RPMI8226 (cell line): ENCODE results near the gene TBX20.
"Not testable (repeated sequence)": the region's sequence is repeated elsewhere in the genome, so short reads cannot be mapped to it uniquely, and the experiment has no call there.

Experiments used
- DNase-seq: peaks from one replicate; pipeline ENCODE4 v3.0.0-alpha.2; 2015

The TBX20 gene

DNA sequence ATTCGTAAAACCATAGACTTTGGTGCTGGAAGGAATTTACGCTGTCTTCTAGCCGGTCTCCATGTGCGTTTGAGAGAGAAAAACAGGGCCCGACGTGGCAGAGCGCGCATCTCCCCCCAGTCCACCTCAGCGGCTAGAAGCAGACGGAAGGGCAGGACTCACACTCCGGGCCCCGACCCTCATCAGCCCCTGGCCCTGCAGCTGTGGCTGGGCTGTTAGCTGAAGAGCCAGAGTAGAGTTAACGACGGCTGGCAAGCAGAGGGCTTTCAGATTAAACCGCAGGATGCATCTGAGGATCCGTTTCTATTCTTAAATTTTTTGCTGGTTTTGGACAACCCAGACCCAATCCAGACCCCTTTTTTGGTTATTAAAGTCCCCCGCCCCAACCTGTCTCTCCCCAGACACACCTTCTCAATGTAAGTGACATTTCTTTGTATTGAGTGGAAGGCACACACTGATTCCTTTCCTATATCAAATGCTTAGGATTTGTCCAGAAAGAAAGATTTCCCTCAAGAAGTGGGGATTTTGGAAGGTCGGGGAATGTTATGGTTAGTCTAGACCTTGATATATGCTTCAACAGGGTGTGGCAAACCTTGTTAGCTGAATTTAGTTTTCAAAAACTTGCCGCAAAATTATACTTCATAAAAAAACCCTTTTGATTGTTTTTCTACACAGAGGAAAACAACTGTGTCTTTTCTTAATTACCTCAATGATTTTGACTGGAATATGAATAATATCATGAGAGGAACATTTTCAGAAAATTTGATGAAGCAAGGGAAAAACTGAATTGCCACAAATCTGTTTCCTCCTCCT lies 1.7 kb upstream of the TBX20 start:
- DNase-seq = no peak

DNA sequence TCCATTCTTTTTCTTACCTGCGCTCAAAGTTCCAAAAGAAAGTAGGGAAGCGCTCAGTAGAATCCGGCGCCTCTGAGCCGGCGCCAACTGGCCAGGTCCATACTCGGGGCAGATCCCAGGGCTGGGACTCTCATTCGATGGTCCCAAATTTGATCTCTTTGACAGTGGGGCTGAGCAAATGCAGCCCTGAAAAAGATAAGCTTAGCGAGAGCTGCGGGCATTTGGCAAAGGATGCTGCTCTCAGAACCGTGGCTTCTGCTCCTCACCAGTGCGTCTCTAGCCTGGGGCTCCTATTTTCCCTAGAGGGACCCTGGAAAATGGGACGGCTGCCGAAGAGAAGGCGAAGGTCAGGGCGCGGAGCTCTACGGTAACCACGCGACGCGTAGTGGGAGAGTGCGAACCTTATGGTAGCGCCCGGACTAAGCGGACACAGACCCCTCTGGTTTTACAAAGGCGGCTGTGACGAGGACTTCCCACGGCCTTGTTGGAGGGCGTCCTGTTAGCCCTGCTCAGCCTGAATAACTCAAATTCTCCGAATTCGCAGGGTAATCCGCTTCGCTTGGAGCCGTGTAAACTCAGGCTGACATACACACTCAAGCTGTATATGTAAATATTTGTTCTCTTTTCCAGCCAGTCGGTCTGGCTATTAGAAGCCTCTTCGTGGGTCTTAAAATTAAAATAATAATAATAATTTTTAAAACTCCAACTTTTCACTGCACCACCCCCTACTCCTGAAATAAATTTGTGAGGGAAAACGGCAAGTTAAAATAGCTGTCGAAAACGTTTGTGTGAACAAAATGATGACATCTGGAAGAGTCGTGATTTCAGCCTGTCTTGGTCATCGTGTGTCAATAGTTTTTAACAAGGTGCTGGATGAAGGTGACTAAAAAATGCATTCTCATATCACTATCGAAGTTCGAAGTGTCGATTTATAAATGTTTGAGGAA lies 869 bp upstream of the TBX20 start:
- no peak for DNase-seq

DNA sequence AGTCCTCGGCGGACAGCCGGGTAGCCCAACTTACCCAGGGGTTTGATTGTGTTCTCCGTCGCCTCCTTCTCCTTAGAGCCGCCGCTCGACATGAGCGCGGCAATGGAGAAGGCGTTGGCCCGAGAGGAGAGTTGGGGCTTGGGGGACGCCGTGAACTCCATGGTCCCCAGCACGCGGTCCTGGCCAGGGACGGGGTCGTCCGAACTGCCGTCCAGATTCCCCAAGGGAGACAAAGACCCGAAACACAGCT lies 515 bp downstream of the TBX20 start:
- DNase-seq = no peak

DNA sequence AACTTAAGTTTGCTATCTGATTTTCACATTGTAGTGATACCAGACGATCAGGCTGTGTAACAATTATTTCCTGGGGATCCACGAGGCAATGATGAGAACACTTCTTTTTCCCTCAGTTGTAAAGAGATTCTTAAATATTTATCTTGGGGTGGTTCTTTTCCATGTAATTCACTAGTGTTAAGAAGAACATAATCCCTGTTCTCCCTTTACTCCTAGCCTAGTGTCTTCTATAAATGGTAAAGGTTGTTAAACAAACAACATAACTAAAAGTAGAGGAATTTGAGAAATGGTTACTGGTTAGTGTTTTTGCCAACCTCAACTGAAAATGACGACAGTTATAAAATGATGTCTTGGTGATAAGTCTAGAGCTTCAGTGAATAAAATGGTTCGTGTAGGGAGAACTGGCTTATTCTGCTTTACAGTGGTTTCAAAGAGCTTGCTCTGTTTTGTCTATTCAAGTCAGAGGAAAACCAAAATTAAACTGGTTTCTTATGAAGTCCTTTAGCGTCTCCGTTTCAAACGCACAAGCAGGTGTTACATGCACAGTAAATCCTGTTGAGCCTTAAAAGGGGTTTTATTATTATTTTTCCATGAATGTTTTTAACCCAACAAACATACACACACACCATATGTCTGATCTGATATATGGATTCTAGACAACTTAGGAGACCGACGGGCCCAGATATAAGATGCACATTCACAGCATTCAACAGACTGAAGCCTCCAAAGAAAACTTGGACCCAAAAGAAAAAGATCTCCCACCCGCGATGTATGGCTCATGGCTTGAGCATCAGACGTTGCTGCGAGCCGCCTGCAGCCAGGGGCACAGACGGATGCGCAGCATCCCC lies 1.1 kb downstream of the TBX20 start:
- DNase-seq = no peak

DNA sequence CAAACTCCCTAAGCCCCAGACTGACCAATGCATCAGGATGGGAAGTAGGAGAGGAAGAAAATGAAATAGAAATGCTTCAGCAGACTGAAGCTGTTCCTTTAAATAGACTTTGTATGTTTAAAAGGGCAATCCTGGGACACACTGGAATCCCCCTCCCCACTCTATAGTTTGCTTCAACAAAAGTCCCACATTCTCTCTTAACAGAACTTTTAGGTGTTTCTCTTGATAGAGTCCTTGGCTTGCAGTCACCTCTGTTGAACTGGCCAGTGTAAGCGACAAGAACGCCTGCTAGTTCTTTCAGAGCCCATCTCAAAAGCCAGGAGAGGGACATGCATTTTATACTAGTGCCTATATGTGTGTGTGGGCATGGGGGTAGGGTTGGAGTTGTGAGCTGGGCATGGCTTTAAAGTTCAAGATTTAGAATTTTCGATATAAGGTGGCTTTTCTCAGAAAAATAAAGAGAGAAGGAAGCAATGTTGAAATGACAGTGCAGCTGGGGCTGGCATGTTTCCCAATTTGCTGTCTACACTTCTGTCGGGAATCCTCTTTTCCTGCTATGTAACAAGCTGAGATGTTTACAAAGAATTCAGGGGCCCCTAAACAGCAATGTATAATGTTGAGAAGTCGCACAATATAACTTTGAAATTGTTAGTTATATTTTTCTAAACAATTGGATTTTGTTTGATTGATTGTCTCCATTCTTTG lies 2.1 kb downstream of the TBX20 start:
- no peak for DNase-seq

DNA sequence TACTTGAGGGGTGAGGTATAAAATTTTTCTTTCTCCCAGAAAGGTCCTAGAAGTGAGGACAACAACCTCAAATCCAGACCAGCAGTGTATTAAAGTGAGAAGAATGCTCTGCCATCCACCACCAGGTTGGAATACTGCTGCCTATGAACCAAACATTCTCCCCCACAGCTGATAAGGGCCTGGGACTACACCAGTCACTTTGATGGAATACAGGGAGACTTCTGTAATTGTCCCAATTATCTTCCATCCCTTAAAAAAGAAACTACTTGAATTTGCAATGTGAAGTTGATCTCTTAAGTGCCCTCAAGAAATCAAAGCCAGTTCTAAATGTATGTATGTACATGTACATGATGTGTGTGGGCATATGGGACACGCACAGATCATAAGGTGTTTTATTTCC lies 3.0 kb downstream of the TBX20 start:
- DNase-seq = no peak

DNA sequence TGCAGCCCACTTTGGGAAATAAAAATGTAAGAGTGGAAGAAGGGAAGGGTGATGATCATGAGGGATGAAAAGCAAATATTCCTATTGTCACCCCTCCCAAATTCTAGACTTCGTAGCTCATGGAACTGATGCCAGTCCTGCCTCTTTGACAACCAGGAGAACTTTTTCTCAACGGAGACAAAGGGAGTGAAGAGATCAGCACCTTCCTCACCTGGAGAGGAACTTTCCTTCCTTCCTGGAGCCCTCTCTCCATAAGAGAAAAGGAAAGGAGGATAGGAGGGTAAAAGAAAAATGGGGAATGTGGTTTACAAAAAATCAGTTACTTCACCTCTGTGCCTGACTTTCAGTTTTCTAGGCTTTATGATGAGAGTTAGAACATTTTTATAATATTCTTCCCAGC lies 3.4 kb downstream of the TBX20 start:
- DNase-seq = no peak

DNA sequence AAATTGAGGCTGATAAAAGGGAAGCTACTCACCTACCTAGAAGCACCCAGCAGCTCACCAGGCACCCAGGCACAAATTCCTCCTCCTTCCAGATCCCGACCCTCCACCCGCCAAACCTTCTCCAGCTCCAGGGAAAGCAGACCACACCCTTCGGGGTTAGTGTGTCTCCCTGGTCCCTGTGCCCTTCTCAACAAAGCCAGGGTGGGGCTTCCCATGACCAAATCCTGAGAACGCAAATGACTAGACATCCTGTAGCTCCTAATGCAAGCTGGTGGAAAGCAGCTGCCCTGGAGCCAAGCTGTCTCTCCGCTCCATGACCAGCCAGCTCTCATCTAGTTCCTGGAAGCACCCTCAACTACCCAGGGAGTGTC lies 4.4 kb downstream of the TBX20 start:
- DNase-seq = no peak

DNA sequence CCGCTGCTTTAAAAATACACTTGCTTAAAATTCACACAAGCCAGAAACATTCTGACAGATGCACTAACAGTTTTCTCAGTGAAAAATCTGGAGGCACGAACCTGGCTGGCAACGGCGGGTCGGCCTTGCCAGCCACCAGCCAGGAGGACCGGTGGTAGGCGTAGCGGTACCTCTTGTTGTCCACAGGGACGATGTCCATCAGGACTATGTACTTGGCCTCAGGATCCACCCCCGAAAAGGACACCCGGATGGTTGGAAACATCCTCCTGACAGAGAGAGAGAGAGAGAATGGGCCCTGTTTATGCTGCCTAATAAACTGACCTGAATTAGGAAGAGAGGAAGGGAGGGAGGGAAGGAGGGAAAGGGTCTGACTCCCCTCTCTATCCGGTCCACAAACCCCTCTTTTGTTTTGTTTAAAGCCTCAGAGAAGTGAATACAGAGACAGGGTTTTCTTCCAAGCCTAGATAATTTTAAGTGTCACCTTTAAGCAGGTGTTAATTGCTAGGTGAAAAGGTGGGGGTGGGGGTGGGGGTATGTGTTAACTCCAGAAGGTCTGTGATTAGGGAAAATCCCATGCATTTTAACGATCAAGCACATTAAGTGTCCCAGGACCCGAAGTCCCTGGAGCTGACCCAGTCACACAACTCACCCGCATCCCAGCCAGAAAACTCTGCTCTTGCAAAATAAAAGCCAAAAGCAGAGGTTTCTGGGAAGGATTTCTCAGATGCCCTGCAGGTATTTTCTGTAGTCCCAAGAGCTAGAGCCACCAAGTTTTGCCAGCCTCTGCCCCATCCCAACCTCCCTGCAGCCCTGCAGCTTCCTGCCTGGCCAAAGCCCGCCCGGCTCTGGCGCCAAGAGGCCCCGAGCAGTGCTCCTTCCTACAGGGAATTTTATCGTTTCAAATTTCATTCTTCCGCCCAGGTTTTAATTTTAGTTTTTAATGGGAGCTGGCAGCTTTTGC lies 5.0 kb downstream of the TBX20 start:
- no peak for DNase-seq

DNA sequence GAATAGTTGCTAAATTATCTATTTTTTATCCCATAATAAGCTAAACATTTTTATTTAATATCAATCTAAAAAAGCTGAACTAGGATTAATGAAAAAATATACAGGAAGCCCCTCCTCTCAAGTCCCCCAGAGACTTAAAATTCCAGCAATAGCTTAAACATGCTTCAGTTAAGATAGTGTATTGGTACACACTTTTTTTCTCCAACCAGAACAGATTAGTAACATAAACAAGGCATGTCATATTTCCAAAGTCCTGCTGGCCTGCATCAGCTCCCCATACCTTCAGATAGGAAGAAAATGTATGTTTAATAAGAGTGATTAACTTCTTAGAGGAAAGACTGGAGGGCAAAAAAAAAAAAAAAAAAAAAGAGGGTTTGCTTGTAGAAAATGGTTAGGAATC lies 7.1 kb downstream of the TBX20 start:
- DNase-seq = no peak

DNA sequence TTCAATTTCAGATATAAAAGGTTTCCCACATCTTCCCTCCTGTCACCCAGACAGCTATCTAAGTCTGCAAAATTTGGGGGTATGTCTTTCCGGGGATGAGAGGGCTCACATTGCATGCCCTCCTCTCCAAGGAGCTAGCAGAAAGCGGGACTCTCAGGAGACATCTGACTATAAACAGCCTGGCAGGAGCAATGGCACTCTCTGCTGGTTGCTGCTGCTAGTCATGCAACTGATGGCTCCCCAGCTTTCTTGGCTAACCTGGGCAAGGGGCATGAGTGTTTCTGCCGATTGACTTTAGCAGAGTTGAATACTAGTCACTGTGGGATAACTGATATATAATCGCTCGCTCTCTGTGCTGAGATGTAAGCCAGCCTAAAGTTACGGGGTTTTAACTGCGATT lies 12.0 kb downstream of the TBX20 start:
- no peak for DNase-seq

DNA sequence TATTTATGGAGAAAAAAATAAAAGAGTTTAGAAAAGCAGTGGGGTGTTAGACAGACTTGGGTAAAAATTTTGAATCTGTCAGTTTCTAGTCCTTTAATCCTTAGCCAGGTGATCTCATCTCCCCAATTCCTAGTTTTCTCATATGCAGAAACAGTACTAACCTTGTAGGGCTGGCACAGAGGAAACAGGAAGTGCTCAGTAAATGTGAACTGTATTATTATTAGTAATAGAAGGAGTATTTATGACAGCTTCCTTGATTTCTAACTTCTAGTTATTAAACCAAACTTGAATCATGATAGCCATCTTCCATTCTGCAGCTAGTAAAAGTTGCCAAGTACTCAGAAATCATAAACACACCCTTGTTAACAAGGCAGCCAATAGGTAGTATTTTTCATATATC lies 12.5 kb downstream of the TBX20 start:
- DNase-seq = no peak

DNA sequence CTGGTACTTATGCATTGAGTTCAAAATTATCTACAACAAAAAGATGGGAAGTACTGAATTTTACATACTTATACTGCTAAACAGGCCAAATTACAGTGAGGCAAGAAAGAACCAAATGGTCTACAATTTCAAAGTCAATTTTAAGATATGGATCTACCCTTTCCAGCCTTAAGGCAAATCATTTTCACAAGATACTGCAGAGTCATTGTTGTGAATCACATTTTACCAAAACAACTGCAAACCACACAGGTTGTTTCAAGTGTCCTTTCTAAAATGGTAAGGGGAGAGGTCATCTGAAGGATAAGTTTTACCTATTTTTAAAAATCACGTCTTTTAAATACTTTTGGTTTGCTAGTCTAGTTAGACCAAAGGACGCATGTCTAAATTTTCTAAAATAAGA lies 12.9 kb downstream of the TBX20 start:
- not testable (repeated sequence) for DNase-seq

DNA sequence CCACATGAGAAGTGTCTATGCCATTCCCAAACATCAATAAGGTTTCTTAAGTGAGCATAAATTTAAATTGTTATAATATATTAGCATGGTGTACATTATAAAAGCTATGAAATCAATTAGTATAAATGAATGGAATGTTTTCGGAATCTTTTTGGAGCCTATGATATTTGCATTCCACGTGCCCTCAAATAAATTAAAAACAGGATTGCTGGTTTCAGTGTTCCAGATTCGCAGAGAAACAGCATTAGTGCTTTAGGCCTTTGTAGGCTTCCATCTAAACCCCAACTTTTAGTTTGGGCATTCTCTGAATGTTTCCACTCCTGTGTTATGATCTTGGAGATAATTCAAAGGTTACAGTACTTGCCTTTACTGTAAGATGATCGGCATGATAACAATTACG lies 15.4 kb downstream of the TBX20 start:
- not testable (repeated sequence) for DNase-seq

DNA sequence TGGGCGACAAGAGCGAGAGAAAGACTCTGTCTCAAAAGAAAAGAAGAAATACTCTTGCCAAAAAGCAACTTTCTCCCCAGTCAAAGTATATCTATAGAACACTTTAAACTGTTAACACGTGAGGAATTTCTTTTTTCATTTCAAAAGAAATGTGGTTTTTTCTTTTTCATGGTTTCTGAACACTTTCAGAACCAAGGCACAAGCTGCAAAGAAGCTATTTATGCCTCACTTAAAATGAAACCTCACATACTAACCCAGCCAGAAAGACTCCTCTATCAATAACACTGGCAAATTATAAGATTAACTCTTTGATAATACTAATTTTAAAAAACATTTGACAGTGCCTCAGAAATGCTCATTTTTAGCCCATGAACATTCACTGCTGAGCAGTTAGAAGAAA lies 20.9 kb downstream of the TBX20 start:
- no peak for DNase-seq

DNA sequence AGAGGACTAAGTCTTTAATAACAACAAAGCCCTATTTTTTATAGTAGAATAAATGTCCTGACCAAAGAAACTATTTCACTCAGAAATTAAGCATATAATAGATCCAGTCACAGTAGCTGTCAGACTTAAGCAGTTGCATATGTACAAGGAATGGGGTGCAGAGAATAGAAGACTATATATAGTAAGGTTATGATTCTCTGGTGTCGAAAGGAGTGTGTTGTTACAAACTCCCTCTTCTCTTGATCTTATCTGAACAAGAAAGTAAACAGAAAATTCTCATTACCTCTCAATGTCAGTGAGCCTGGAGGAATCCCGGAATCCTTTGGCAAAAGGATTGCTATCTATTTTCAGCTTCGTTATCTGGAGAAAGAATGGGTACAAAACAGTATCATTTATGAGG lies 22.7 kb downstream of the TBX20 start:
- not testable (repeated sequence) for DNase-seq

DNA sequence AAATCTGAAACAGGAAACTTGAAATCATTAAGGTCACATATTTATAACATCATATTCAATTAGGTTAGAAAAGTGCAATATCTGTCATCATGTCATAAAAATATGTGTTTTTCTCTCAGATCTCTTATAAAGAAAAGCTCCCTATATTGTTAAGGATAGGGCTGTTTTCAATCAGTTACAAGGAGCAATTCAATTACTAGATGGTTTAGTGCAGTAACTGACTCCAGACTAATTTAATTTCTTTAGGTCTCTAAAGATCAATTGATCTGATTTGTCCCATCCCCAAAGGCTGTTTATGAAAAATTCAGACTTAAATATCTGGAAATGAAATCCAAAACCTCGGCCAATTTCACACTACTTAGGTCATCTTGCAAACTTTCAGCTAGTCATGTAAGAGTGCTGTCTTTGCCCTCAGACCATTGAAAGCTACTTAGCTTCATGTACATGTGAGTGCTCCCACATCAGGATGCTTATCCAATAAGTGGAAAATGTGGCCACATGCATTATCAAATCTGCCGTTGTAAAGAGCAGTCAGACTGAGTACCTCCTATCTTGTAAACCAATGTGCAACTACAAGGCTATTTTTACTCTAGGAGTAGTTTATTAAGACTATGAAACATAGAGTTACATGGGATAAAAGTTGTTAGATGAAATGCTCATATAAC lies 24.7 kb downstream of the TBX20 start:
- not testable (repeated sequence) for DNase-seq

DNA sequence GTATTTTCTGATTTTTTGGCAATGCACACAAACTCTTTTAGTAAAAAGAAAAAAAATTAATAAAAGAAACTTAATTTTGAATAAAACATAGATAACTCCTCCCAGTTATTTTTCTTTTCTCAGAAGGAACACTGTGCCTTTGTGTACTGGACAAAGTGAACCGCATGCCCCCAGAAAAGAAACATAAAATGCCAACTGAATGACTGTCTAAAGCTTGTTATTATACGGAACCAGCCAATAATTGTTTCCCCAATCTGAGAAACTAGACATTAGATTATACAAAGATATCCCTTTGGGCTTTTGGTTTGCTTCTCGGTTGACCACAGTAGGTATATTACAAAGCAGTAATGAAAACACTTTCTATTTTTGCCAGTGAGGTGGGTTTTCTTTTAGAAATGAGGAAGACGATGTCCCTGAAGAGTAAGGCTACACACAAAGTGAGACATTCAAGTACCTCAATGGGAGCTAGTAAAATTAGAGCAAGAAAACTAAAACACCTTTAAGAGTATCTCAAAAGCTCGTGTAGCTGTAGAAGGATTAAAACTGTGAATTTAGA lies 25.3 kb downstream of the TBX20 start:
- not testable (repeated sequence) for DNase-seq

DNA sequence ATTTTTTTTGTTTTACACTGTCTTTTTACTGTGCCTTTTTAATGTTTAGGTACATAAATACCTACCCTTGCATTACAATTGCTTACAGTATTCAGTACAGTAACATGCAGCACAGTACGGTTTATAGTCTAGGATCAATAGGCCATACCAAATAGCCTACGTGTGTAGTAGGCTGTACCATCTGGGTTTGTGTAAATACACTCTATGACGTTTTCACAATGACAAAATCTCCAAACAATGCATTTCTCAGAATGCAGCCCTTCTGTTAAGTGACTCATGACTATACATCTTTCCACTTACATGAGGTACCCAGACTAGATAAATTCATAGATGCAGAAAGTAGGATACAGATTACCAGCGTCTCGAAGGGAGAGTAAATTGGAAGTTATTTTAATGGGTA lies 26.5 kb downstream of the TBX20 start:
- DNase-seq = not testable (repeated sequence)

DNA sequence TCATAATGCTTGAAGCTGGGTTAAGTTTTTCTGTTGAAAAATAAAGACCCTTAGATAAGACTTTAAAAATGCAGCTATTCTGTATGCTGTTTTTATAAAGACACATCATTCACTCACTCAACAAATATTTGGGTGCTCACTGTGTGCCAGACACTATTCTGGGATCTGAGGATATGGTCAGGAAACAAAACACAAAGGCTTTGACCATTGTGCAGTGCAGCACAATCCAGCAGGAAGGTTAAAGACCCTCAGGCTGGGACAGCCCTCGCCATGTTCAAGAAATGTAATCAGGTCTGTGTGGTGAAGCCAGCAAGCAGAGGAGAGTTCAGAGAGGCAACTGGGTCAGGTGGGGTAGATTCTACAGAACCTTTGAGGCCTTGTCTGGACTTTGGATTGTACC lies 31.5 kb downstream of the TBX20 start:
- DNase-seq = not testable (repeated sequence)

DNA sequence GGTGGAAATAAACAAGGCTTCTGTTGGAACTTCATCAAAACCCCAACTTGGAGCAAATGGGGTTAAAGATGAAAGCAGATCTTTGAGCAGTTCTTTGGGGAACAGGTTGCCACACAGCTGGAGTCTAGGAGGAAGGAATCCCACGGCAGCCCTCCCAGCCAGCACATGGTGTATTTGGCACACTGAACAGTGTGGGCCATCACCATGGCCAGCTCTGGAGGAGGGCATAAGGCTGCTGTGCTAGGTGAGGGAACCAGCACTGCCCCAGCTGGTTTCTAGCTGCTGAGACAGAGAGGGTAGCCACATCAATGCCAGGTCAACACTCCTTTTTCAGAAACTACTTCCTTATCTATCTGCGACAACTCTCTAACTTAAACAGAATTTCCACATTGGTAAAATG lies 33.7 kb downstream of the TBX20 start:
- DNase-seq = not testable (repeated sequence)
